Activated T-cell treated with anti-CD3 and anti-CD28 coated beads for 48 hours (primary cell): ENCODE measurements around the gene CD99.
"Not testable (repeated sequence)": the region's sequence is repeated elsewhere in the genome, so short reads cannot be mapped to it uniquely, and the experiment has no call there.

ENCODE experiments used
- DNase-seq: peaks from one replicate; pipeline ENCODE4 v3.0.0-alpha.2; 2020; ENCODE audit warnings: low read depth

CD99 gene

GRCh38 chrX:2690856-2691542, at the start of gene CD99:
TSS of gene CD99 (plus strand) at chrX:2691295. CDS start at chrX:2691361, 66 bp downstream.
- peak; percentile 78 for DNase-seq

GRCh38 chrX:2642146-2642545, 48.9 kb upstream of the CD99 start:
- no peak for DNase-seq

- DNase-seq, result no peak
Measured at GRCh38 chrX:2642791-2643190, 48.3 kb upstream of the CD99 start.

- DNase-seq, result no peak
Measured at GRCh38 chrX:2643880-2644279, 47.2 kb upstream of the CD99 start.

GRCh38 chrX:2645563-2645962, 45.5 kb upstream of the CD99 start:
- DNase-seq, result no peak

- DNase-seq, result no peak
Measured at GRCh38 chrX:2647627-2648026, 43.5 kb upstream of the CD99 start.

- no peak for DNase-seq
Measured at GRCh38 chrX:2650037-2650436, 41.1 kb upstream of the CD99 start.

- no peak for DNase-seq
Measured at GRCh38 chrX:2650865-2651264, 40.2 kb upstream of the CD99 start.

- no peak for DNase-seq
Measured at GRCh38 chrX:2652106-2652505, 39.0 kb upstream of the CD99 start.

GRCh38 chrX:2654436-2655340, 36.4 kb upstream of the CD99 start:
- no peak for DNase-seq

GRCh38 chrX:2656257-2656836, 34.7 kb upstream of the CD99 start:
- DNase-seq, result no peak

GRCh38 chrX:2657532-2658113, 33.5 kb upstream of the CD99 start:
- no peak for DNase-seq

- DNase-seq, result no peak
Measured at GRCh38 chrX:2658585-2659292, 32.4 kb upstream of the CD99 start.

- no peak for DNase-seq
Measured at GRCh38 chrX:2662586-2662985, 28.5 kb upstream of the CD99 start.

GRCh38 chrX:2664502-2664901, 26.6 kb upstream of the CD99 start:
- DNase-seq, result no peak

- no peak for DNase-seq
Measured at GRCh38 chrX:2665387-2666304, 25.4 kb upstream of the CD99 start.

GRCh38 chrX:2666491-2666890, 24.6 kb upstream of the CD99 start:
- DNase-seq, result no peak

- DNase-seq, result no peak
Measured at GRCh38 chrX:2670978-2671377, 20.1 kb upstream of the CD99 start.

GRCh38 chrX:2672084-2672483, 19.0 kb upstream of the CD99 start:
- no peak for DNase-seq

- no peak for DNase-seq
Measured at GRCh38 chrX:2673611-2674010, 17.5 kb upstream of the CD99 start.

- not testable (repeated sequence) for DNase-seq
Measured at GRCh38 chrX:2675657-2676200, 15.4 kb upstream of the CD99 start.
